Left lung (tissue), 10 donors: ENCODE results near the gene SLBP. TPM values are rescaled to one million over a fixed set of nuclear protein-coding genes. Genes with fewer than 3 reads are reported as not detected.

ENCODE experiments used
- ATAC-seq: fragments of 200-7000 bp; cut with Tn5 transposase; one replicate; pipeline ENCODE4 v1.9.1; 2020; ENCODE audit warnings: moderate library complexity
- DNase-seq, 4 donors: peaks; one replicate each; pipeline ENCODE4 v3.0.0-alpha.2; 2013 to 2020
- H3K27ac ChIP-seq, 2 donors: fragments of 200-600 bp; sonication (generic) in 1 of 2; one replicate each; pipeline versions ENCODE4 v1.5.0 to v1.8.0; 2020 to 2021
- H3K27me3 ChIP-seq, 2 donors: fragments of 200-600 bp; sonication (generic) in 1 of 2; one replicate each; pipeline versions ENCODE4 v1.5.0 to v1.8.0; 2020 to 2021
- H3K36me3 ChIP-seq, 2 donors: fragments of 200-600 bp; sonication (generic) in 1 of 2; one replicate each; pipeline versions ENCODE4 v1.5.0 to v1.8.0; 2020 to 2021
- H3K4me1 ChIP-seq, 2 donors: fragments of 200-600 bp; one replicate each; pipeline ENCODE4 v1.8.0; 2021
- H3K4me3 ChIP-seq, 2 donors: fragments of 200-600 bp; sonication (generic) in 1 of 2; one replicate each; pipeline versions ENCODE4 v1.5.0 to v1.8.0; 2020 to 2021; ENCODE audit warnings: mild to moderate bottlenecking in 1 of 2
- H3K9me3 ChIP-seq, 2 donors: fragments of 200-600 bp; sonication (generic) in 1 of 2; one replicate each; pipeline versions ENCODE4 v1.5.0 to v1.8.0; 2020 to 2021
- CTCF ChIP-seq, 2 donors: fragments of 200-600 bp; sonication (generic) in 1 of 2; IDR thresholded peaks; one replicate each; pipeline versions ENCODE4 v1.5.0 to v1.8.0; 2021; ENCODE audit warnings: antibody characterized with exemption in 2 of 2
- intact Hi-C, 2 donors: fragments of 100-400 bp; cut with DNase I; formaldehyde crosslinking; loops; one replicate each; pipeline versions ENCODE4 v1.11.2 to v1.14.2; 2022
- polyA plus RNA-seq, 6 donors: library from polyadenylated mRNA; unstranded; fragments of 120-200 nt; gene quantifications; one replicate each; pipeline ENCODE4 v1.2.1, GENCODE V29; 2013; ENCODE audit not compliant: insufficient read length in 6 of 6
- total RNA-seq, 2 donors: library from RNA; stranded (reverse); fragmentation: NEBNext Ultra II Directional; extraction: Animal tissue kit (Norgen Biotek cat#: 25700); gene quantifications; one replicate each; pipeline ENCODE4 v1.2.1, GENCODE V29; 2021
- donor health status: DM: no; HTN: yes; CAD: no.
- donor health status: DM: no; HTN: no; CAD: no.

The SLBP gene
- total and polyA plus RNA-seq, 8 donors = 39.1 to 73.0 (median 60.0) TPM

GRCh38 chr4:1743975-1744374, 31.9 kb upstream of the SLBP start:
- DNase-seq (no peak), ATAC-seq (no peak)
- intact Hi-C loops = loop anchor here in 1 of 2 donors (10.0 kb wide), 1 partner anchor 151 kb away; no protein-coding TSS in a partner anchor
- H3K27ac ChIP-seq = no peak overlapping the region
- peaks cover 0 to under 1% of the 10 kb centered on the region in 2 donors for H3K9me3 ChIP-seq
- peaks cover 0 to 5% of the 10 kb centered on the region in 2 donors for H3K4me1 ChIP-seq
- H3K27me3 ChIP-seq = peaks cover 0 to 19% of the 10 kb centered on the region in 2 donors
- peaks cover 0 to 64% of the 10 kb centered on the region in 2 donors for H3K36me3 ChIP-seq
- TF ChIP-seq CTCF (IDR thresholded peaks at IDR 0.05) = no peak
- no peak overlapping the region for H3K4me3 ChIP-seq

GRCh38 chr4:1743551-1743950, 31.4 kb upstream of the SLBP start:
- no peak for TF ChIP-seq CTCF (IDR thresholded peaks at IDR 0.05)
- no peak overlapping the region for H3K4me3 ChIP-seq
- no peak overlapping the region for H3K27ac ChIP-seq
- H3K27me3 ChIP-seq = peaks cover 0 to 16% of the 10 kb centered on the region in 2 donors
- H3K9me3 ChIP-seq = peaks cover 0 to 4% of the 10 kb centered on the region in 2 donors
- peaks cover 0 to 3% of the 10 kb centered on the region in 2 donors for H3K4me1 ChIP-seq
- DNase-seq = no peak
- intact Hi-C loops = loop anchor here in 1 of 2 donors (10.0 kb wide), 1 partner anchor 151 kb away; no protein-coding TSS in a partner anchor
- no peak for ATAC-seq
- H3K36me3 ChIP-seq = peaks cover 0 to 68% of the 10 kb centered on the region in 2 donors

GRCh38 chr4:1741208-1741607, 29.1 kb upstream of the SLBP start:
- no peak for TF ChIP-seq CTCF (IDR thresholded peaks at IDR 0.05)
- intact Hi-C loops = loop anchor here in 1 of 2 donors (10.0 kb wide), 1 partner anchor 154 kb away; no protein-coding TSS in a partner anchor
- Histone ChIP-seq H3K4me3 (no peak overlapping the region), H3K27me3 (peaks cover 0 to 1% of the 10 kb centered on the region in 2 donors), H3K9me3 (peaks cover 0 to 22% of the 10 kb centered on the region in 2 donors), H3K4me1 (no peaks in the 10 kb centered on the region), H3K27ac (no peak overlapping the region), H3K36me3 (peaks cover 0 to 91% of the 10 kb centered on the region in 2 donors)
- no peak for DNase-seq
- no peak for ATAC-seq

GRCh38 chr4:1740021-1740545, 28.0 kb upstream of the SLBP start:
- H3K27ac ChIP-seq = no peak overlapping the region
- H3K36me3 ChIP-seq = peaks cover 0 to 100% of the 10 kb centered on the region in 2 donors
- DNase-seq = no peak
- TF ChIP-seq CTCF (IDR thresholded peaks at IDR 0.05) = no peak
- intact Hi-C loops = loop anchor here in 1 of 2 donors (10.0 kb wide), 1 partner anchor 155 kb away; no protein-coding TSS in a partner anchor
- ATAC-seq = no peak
- no peak overlapping the region for H3K4me3 ChIP-seq
- no peaks in the 10 kb centered on the region for H3K4me1 ChIP-seq
- no peaks in the 10 kb centered on the region for H3K27me3 ChIP-seq
- peaks cover 0 to 22% of the 10 kb centered on the region in 2 donors for H3K9me3 ChIP-seq

GRCh38 chr4:1739358-1739757, 27.2 kb upstream of the SLBP start:
- peaks cover 0 to 22% of the 10 kb centered on the region in 2 donors for H3K9me3 ChIP-seq
- H3K4me1 ChIP-seq = no peaks in the 10 kb centered on the region
- H3K27me3 ChIP-seq = no peaks in the 10 kb centered on the region
- peaks cover 0 to 100% of the 10 kb centered on the region in 2 donors for H3K36me3 ChIP-seq
- ATAC-seq (no peak), DNase-seq (no peak)
- no peak for TF ChIP-seq CTCF (IDR thresholded peaks at IDR 0.05)
- H3K4me3 ChIP-seq = no peak overlapping the region
- H3K27ac ChIP-seq = no peak overlapping the region
- intact Hi-C loops = no loop called here
